Measurements from ENCODE around the gene NCS1. TPM values are rescaled to one million over a fixed set of nuclear protein-coding genes. Genes with fewer than 3 reads are reported as not detected.
"Not testable (repeated sequence)": the region's sequence is repeated elsewhere in the genome, so short reads cannot be mapped to it uniquely, and the experiment has no call there.

The NCS1 gene
- total and polyA plus RNA-seq, 7 experiments from 2014 or later = 0.14 to 0.85 (median 0.22) TPM; not detected in 4

DNA sequence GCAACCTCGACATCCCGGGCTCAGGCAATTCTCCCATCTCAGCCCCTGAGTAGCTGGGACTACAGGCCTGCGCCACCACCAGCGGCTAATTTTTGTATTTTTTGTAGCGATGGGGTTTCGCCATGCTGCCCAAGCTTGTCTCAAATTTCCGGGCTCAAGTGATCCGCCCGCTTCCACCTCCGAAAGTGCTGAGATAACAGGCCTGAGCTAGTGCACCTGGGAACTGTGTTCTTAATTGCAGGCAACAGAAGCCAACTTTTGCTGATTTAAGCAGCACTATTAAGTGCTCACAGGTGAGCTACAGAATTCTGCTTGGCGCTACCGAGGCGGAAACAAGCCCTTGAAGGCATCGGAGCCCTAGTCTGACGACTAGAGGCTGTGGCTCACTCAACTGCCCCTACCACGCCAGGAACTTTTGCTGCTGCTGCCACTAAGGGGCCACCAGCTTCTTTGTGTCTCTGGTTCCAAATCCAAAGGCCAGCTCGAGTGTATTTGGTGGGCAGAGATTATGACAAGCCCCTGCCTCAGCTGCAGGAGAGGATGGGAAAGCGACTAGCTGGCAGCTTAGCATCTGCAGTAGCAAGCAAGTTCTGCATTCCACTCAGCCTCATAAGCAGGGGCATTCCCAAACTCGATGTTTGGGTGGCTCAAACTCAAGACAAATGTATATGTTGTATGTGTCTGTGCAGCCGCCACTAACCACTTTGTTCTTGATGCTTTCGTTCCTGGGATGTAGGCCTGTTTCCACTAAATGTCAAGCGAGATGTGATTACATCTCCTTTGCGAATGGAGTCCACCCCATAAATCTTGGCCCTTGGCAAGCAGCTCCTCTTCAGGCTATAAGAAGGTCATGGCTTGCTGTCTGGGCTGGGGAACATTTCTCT, 82.8 kb downstream of the NCS1 start:
- no peaks in the 10 kb centered on the region for H3K9me3 ChIP-seq (ENCODE audit: control insufficient read depth in 2 of 3, low read length in 3 of 3)
- no peaks in the 10 kb centered on the region for H3K4me1 ChIP-seq (ENCODE audit: control insufficient read depth in 2 of 2, insufficient read depth in 2 of 2, low read length in 2 of 2)
- Mint-ChIP-seq H3K4me3 (no peak overlapping the region), H3K27ac (no peak overlapping the region), H3K9me3 (peaks cover 0 to 2% (median 0%) of the 10 kb centered on the region in 11 donors), H3K27me3 (peaks cover 0 to 35% (median 16%) of the 10 kb centered on the region in 5 donors), H3K36me3 (no peaks in the 10 kb centered on the region), H3K4me1 (no peaks in the 10 kb centered on the region)
- no peak overlapping the region for H3K27ac ChIP-seq (ENCODE audit: low read depth, low read length)
- intact Hi-C loops (cut with micrococcal nuclease) = no loop called here
- DNase-seq (no peak), ATAC-seq (no peak)
- H3K27me3 ChIP-seq (ENCODE audit: control insufficient read depth in 2 of 2, insufficient read depth in 2 of 2, low read length in 2 of 2) = no peaks in the 10 kb centered on the region
- POLR2A ChIA-PET = no interaction called here
- H3K4me3 ChIP-seq (ENCODE audit: low read length) = no peak overlapping the region
- CTCF ChIA-PET = interaction anchor here (0.6 kb wide), 1 partner anchor 149 kb away, joined by 3 read pairs; no protein-coding TSS in a partner anchor
- H3K36me3 ChIP-seq (ENCODE audit: control insufficient read depth in 2 of 3, insufficient read depth in 3 of 3, low read length in 3 of 3) = no peaks in the 10 kb centered on the region

DNA sequence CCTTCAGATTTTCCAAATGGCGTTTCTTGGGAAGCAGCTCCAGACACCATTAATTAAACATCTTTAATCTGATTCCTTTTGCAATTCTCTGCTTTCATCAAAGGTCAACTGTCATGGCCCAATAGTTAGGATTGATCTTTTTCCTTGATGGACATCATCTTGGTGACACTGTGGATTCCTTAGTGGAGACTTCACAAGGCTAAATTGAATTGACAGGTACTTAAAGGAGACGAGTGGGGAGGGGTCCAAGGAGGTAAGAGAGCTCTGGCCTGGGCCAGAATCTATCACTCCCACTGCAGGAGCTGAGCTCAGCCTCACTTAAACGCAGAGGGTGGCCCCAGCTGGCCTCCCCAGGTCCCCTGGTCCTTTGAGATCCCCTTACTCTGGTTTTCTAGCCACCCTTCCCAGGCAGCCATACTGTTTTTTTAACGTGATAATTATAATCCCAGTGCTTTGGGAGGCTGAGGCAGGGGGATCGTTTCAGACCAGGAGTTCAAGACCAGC, 83.5 kb downstream of the NCS1 start:
- H3K9me3 Mint-ChIP-seq = peaks cover 0 to 2% (median 0%) of the 10 kb centered on the region in 11 donors
- POLR2A ChIA-PET = no interaction called here
- H3K4me3 ChIP-seq (ENCODE audit: low read length) = no peak overlapping the region
- H3K27me3 ChIP-seq (ENCODE audit: control insufficient read depth in 2 of 2, insufficient read depth in 2 of 2, low read length in 2 of 2) = no peaks in the 10 kb centered on the region
- H3K27ac ChIP-seq (ENCODE audit: low read depth, low read length) = no peak overlapping the region
- no peaks in the 10 kb centered on the region for H3K4me1 ChIP-seq (ENCODE audit: control insufficient read depth in 2 of 2, insufficient read depth in 2 of 2, low read length in 2 of 2)
- H3K36me3 ChIP-seq (ENCODE audit: control insufficient read depth in 2 of 3, insufficient read depth in 3 of 3, low read length in 3 of 3) = no peaks in the 10 kb centered on the region
- peaks cover 4 to 41% (median 21%) of the 10 kb centered on the region in 5 donors for H3K27me3 Mint-ChIP-seq
- DNase-seq = no peak
- H3K36me3 Mint-ChIP-seq = no peaks in the 10 kb centered on the region
- no peak overlapping the region for H3K4me3 Mint-ChIP-seq
- no peak overlapping the region for H3K27ac Mint-ChIP-seq
- CTCF ChIA-PET = interaction anchor here (0.6 kb wide), 2 partner anchors 19 to 115 kb away, joined by 3 to 6 read pairs; no protein-coding TSS in a partner anchor
- intact Hi-C loops (cut with micrococcal nuclease) = no loop called here
- no peaks in the 10 kb centered on the region for H3K4me1 Mint-ChIP-seq
- no peak for ATAC-seq
- H3K9me3 ChIP-seq (ENCODE audit: control insufficient read depth in 2 of 3, low read length in 3 of 3) = no peaks in the 10 kb centered on the region

DNA sequence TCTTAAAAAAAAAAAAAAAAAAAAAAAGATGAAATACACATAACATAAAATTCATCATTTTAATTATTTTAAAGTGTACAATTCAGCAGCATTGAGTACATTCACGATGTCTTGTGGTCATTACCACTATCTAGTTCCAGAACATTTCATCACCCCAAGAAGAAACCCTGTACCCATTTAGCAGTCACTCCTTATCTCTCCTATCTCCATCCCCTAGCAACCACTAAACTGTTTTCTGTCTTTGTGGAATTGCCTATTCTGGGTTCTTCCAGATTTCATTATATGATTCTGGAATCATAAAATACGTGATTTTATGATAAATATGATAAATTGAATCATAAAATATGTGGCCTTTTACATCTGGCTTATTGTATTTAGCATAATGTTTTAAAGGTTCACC, 84.4 kb downstream of the NCS1 start:
- Histone ChIP-seq H3K4me3 (ENCODE audit: low read length) (no peak overlapping the region), H3K36me3 (ENCODE audit: control insufficient read depth in 2 of 3, insufficient read depth in 3 of 3, low read length in 3 of 3) (no peaks in the 10 kb centered on the region), H3K27me3 (ENCODE audit: control insufficient read depth in 2 of 2, insufficient read depth in 2 of 2, low read length in 2 of 2) (no peaks in the 10 kb centered on the region), H3K9me3 (ENCODE audit: control insufficient read depth in 2 of 3, low read length in 3 of 3) (no peaks in the 10 kb centered on the region), H3K27ac (ENCODE audit: low read depth, low read length) (no peak overlapping the region), H3K4me1 (ENCODE audit: control insufficient read depth in 2 of 2, insufficient read depth in 2 of 2, low read length in 2 of 2) (no peaks in the 10 kb centered on the region)
- no peak overlapping the region for H3K27ac Mint-ChIP-seq
- no peak overlapping the region for H3K4me3 Mint-ChIP-seq
- POLR2A ChIA-PET = no interaction called here
- CTCF ChIA-PET = interaction anchor here (0.6 kb wide), 1 partner anchor 20 kb away, joined by 3 read pairs; no protein-coding TSS in a partner anchor
- H3K4me1 Mint-ChIP-seq = no peaks in the 10 kb centered on the region
- no peaks in the 10 kb centered on the region for H3K36me3 Mint-ChIP-seq
- no peak for DNase-seq
- H3K9me3 Mint-ChIP-seq = peaks cover 0 to 2% (median 0%) of the 10 kb centered on the region in 11 donors
- H3K27me3 Mint-ChIP-seq = peaks cover 9 to 45% (median 21%) of the 10 kb centered on the region in 5 donors
- intact Hi-C loops (cut with micrococcal nuclease) = no loop called here
- no peak for ATAC-seq

DNA sequence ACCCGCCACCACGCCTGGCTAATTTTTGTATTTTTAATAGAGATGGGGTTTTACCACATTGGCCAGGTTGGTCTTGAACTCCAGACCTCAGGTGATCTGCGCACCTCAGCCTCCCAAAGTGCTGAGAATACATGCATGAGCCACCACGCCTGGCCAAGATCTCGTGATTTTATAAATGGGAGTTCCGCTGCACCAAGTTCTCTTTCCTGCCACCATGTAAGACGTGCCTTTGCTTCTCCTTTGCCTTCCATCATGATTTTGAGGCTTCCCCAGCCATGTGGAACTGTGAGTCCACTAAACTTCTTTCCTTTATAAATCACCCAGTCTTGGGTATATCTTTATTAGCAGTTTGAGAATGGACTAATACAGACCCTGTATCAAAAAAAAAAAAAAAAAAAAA, 85.9 kb downstream of the NCS1 start:
- H3K4me1 ChIP-seq (ENCODE audit: control insufficient read depth in 2 of 2, insufficient read depth in 2 of 2, low read length in 2 of 2); POLR2A ChIA-PET; H3K27ac Mint-ChIP-seq; ATAC-seq; H3K36me3 ChIP-seq (ENCODE audit: control insufficient read depth in 2 of 3, insufficient read depth in 3 of 3, low read length in 3 of 3); H3K36me3 Mint-ChIP-seq; H3K9me3 ChIP-seq (ENCODE audit: control insufficient read depth in 2 of 3, low read length in 3 of 3); H3K4me3 ChIP-seq (ENCODE audit: low read length); H3K9me3 Mint-ChIP-seq; H3K4me3 Mint-ChIP-seq; intact Hi-C loops (cut with micrococcal nuclease); H3K27ac ChIP-seq (ENCODE audit: low read depth, low read length); DNase-seq; H3K4me1 Mint-ChIP-seq; H3K27me3 ChIP-seq (ENCODE audit: control insufficient read depth in 2 of 2, insufficient read depth in 2 of 2, low read length in 2 of 2): not testable (repeated sequence)
- peaks cover 22 to 50% (median 27%) of the 10 kb centered on the region in 5 donors for H3K27me3 Mint-ChIP-seq
- CTCF ChIA-PET = interaction anchor here (0.9 kb wide), 1 partner anchor 15 kb away, joined by 3 read pairs; no protein-coding TSS in a partner anchor

- Mint-ChIP-seq H3K27me3 (peaks cover 29 to 59% (median 35%) of the 10 kb centered on the region in 5 donors), H3K9me3 (peaks cover 0 to 2% (median 0%) of the 10 kb centered on the region in 11 donors), H3K4me1 (no peaks in the 10 kb centered on the region), H3K4me3 (no peak overlapping the region), H3K36me3 (no peaks in the 10 kb centered on the region), H3K27ac (no peak overlapping the region)
- no peaks in the 10 kb centered on the region for H3K4me1 ChIP-seq (ENCODE audit: control insufficient read depth in 2 of 2, insufficient read depth in 2 of 2, low read length in 2 of 2)
- no peaks in the 10 kb centered on the region for H3K27me3 ChIP-seq (ENCODE audit: control insufficient read depth in 2 of 2, insufficient read depth in 2 of 2, low read length in 2 of 2)
- POLR2A ChIA-PET = no interaction called here
- intact Hi-C loops (cut with micrococcal nuclease) = no loop called here
- no peaks in the 10 kb centered on the region for H3K36me3 ChIP-seq (ENCODE audit: control insufficient read depth in 2 of 3, insufficient read depth in 3 of 3, low read length in 3 of 3)
- DNase-seq (no peak), ATAC-seq (no peak)
- no peak overlapping the region for H3K4me3 ChIP-seq (ENCODE audit: low read length)
- no peaks in the 10 kb centered on the region for H3K9me3 ChIP-seq (ENCODE audit: control insufficient read depth in 2 of 3, low read length in 3 of 3)
- no peak overlapping the region for H3K27ac ChIP-seq (ENCODE audit: low read depth, low read length)
- CTCF ChIA-PET = interaction anchor here (0.7 to 0.8 kb wide), 3 partner anchors 11 to 18 kb away, joined by 3 to 5 read pairs (median 3); no protein-coding TSS in a partner anchor
Observed at GRCh38 chr9:130259044-130259443, 86.8 kb downstream of the NCS1 start.

- peaks cover 41 to 72% (median 47%) of the 10 kb centered on the region in 5 donors for H3K27me3 Mint-ChIP-seq
- H3K4me1 ChIP-seq (ENCODE audit: control insufficient read depth in 2 of 2, insufficient read depth in 2 of 2, low read length in 2 of 2) = no peaks in the 10 kb centered on the region
- H3K4me3 Mint-ChIP-seq = no peak overlapping the region
- intact Hi-C loops (cut with micrococcal nuclease) = no loop called here
- no peaks in the 10 kb centered on the region for H3K36me3 Mint-ChIP-seq
- no peaks in the 10 kb centered on the region for H3K36me3 ChIP-seq (ENCODE audit: control insufficient read depth in 2 of 3, insufficient read depth in 3 of 3, low read length in 3 of 3)
- CTCF ChIA-PET = no interaction called here
- ATAC-seq (no peak), DNase-seq (no peak)
- POLR2A ChIA-PET = no interaction called here
- no peaks in the 10 kb centered on the region for H3K27me3 ChIP-seq (ENCODE audit: control insufficient read depth in 2 of 2, insufficient read depth in 2 of 2, low read length in 2 of 2)
- no peak overlapping the region for H3K27ac ChIP-seq (ENCODE audit: low read depth, low read length)
- no peak overlapping the region for H3K4me3 ChIP-seq (ENCODE audit: low read length)
- no peak overlapping the region for H3K27ac Mint-ChIP-seq
- H3K9me3 ChIP-seq (ENCODE audit: control insufficient read depth in 2 of 3, low read length in 3 of 3) = no peaks in the 10 kb centered on the region
- peaks cover 0 to 2% (median 0%) of the 10 kb centered on the region in 11 donors for H3K9me3 Mint-ChIP-seq
- peaks cover 0 to 4% (median under 1%) of the 10 kb centered on the region in 7 donors for H3K4me1 Mint-ChIP-seq
Observed at GRCh38 chr9:130260816-130261765, 88.9 kb downstream of the NCS1 start.

Data from naive thymus-derived CD4-positive, alpha-beta T cell (primary cell).